GM18499 (cell line): ENCODE results near the gene NPHP4.

Experiments
- ATAC-seq: cut with Tn5 transposase; IDR thresholded peaks from one replicate; pipeline ENCODE4 v1.9.1; 2021; ENCODE audit warnings: moderate number of reproducible peaks; ENCODE audit not compliant: insufficient read depth, unreplicated experiment

The NPHP4 gene

GRCh38 chr1:5992026-5992813 is at the start of gene NPHP4:
TSS of gene NPHP4 (minus strand) at chr1:5992425. CDS start at chr1:5986289, 6,136 bp downstream.
- peak; percentile 84 for ATAC-seq

GRCh38 chr1:6041432-6042062 is 49.3 kb upstream of the NPHP4 start:
- ATAC-seq: no peak

- ATAC-seq: no peak
Measured at GRCh38 chr1:6040861-6041415, 48.7 kb upstream of the NPHP4 start.

- ATAC-seq: no peak
Measured at GRCh38 chr1:6040444-6040843, 48.2 kb upstream of the NPHP4 start.

GRCh38 chr1:6039031-6039430 is 46.8 kb upstream of the NPHP4 start:
- no peak for ATAC-seq

GRCh38 chr1:6038603-6039002 is 46.4 kb upstream of the NPHP4 start:
- no peak for ATAC-seq

GRCh38 chr1:6037338-6037762 is 45.1 kb upstream of the NPHP4 start:
- no peak for ATAC-seq

- no peak for ATAC-seq
Measured at GRCh38 chr1:6035719-6036118, 43.5 kb upstream of the NPHP4 start.

GRCh38 chr1:6035303-6035702 is 43.1 kb upstream of the NPHP4 start:
- no peak for ATAC-seq

GRCh38 chr1:6034750-6035096 is 42.5 kb upstream of the NPHP4 start:
- no peak for ATAC-seq

GRCh38 chr1:6033986-6034749 is 41.9 kb upstream of the NPHP4 start:
- ATAC-seq: no peak

- no peak for ATAC-seq
Measured at GRCh38 chr1:6033124-6033523, 40.9 kb upstream of the NPHP4 start.

GRCh38 chr1:6030547-6031261 is 38.5 kb upstream of the NPHP4 start:
- ATAC-seq: no peak

GRCh38 chr1:6030132-6030531 is 37.9 kb upstream of the NPHP4 start:
- no peak for ATAC-seq

GRCh38 chr1:6029351-6029750 is 37.1 kb upstream of the NPHP4 start:
- ATAC-seq: no peak

GRCh38 chr1:6028042-6028850 is 36.0 kb upstream of the NPHP4 start:
- no peak for ATAC-seq

GRCh38 chr1:6027591-6027990 is 35.4 kb upstream of the NPHP4 start:
- no peak for ATAC-seq

GRCh38 chr1:6026095-6026809 is 34.0 kb upstream of the NPHP4 start:
- peak; percentile 53 for ATAC-seq
